Measurements from ENCODE around the gene HTR1D. TPM values are rescaled to one million over a fixed set of nuclear protein-coding genes. Genes with fewer than 3 reads are reported as not detected.
"Not testable (repeated sequence)": the region's sequence is repeated elsewhere in the genome, so short reads cannot be mapped to it uniquely, and the experiment has no call there.

The HTR1D gene
- total and polyA plus RNA-seq, 4 donors: 0.05 TPM; not detected in 3

- Histone ChIP-seq H3K4me1 (ENCODE audit: control insufficient read depth in 4 of 4, insufficient read depth in 4 of 4, low read length in 3 of 4) (no peaks in the 10 kb centered on the region), H3K9me3 (ENCODE audit: control insufficient read depth in 4 of 4, low read length in 3 of 4) (no peaks in the 10 kb centered on the region), H3K27ac (ENCODE audit: low read depth in 1 of 2, low read length in 2 of 2) (no peak overlapping the region), H3K27me3 (ENCODE audit: control insufficient read depth in 4 of 4, insufficient read depth in 4 of 4, low read length in 3 of 4) (no peaks in the 10 kb centered on the region), H3K4me3 (ENCODE audit: low read depth in 1 of 3, low read length in 3 of 3) (no peak overlapping the region), H3K36me3 (ENCODE audit: control insufficient read depth in 4 of 4, insufficient read depth in 3 of 4, low read depth in 1 of 4, low read length in 3 of 4) (no peaks in the 10 kb centered on the region), H3K9ac (ENCODE audit: low read depth in 1 of 2, low read length in 2 of 2) (no peak overlapping the region)
- 92% methylated on average over 2 of the region's 2 CpGs for WGBS
- DNase-seq (ENCODE audit: low spot score): no peak
- TF ChIP-seq GABPA (IDR thresholded peaks at IDR 0.05 in 1 of 2, conservative IDR thresholded peaks at IDR 0.05 in 1 of 2) (no peak), HNF4A (conservative IDR thresholded peaks at IDR 0.05) (no peak), RAD21 (IDR thresholded peaks at IDR 0.05) (no peak), EGR1 (IDR thresholded peaks at IDR 0.05; ENCODE audit: low read depth in 2 of 2) (no peak)
These were observed 10.5 kb upstream of the HTR1D start for GRCh38 chr1:23227806-23228205.

GRCh38 chr1:23224739-23225648 is 7.7 kb upstream of the HTR1D start:
- Histone ChIP-seq H3K9me3 (ENCODE audit: control insufficient read depth in 4 of 4, low read length in 3 of 4) (no peaks in the 10 kb centered on the region), H3K36me3 (ENCODE audit: control insufficient read depth in 4 of 4, insufficient read depth in 3 of 4, low read depth in 1 of 4, low read length in 3 of 4) (no peaks in the 10 kb centered on the region), H3K27me3 (ENCODE audit: control insufficient read depth in 4 of 4, insufficient read depth in 4 of 4, low read length in 3 of 4) (no peaks in the 10 kb centered on the region), H3K27ac (ENCODE audit: low read depth in 1 of 2, low read length in 2 of 2) (no peak overlapping the region), H3K9ac (ENCODE audit: low read depth in 1 of 2, low read length in 2 of 2) (no peak overlapping the region), H3K4me1 (ENCODE audit: control insufficient read depth in 4 of 4, insufficient read depth in 4 of 4, low read length in 3 of 4) (no peaks in the 10 kb centered on the region), H3K4me3 (ENCODE audit: low read depth in 1 of 3, low read length in 3 of 3) (no peak overlapping the region)
- WGBS: 67% methylated on average over 17 of the region's 17 CpGs
- TF ChIP-seq FOXA2 (IDR thresholded peaks at IDR 0.05) (no peak), NR2F2 (IDR thresholded peaks at IDR 0.05) (peak; percentile 30), RAD21 (IDR thresholded peaks at IDR 0.05) (peak in 1 of 2 donors; percentile 5)
- no peak for DNase-seq (ENCODE audit: low spot score)

GRCh38 chr1:23223963-23224362 is 6.7 kb upstream of the HTR1D start:
- H3K27me3 ChIP-seq (ENCODE audit: control insufficient read depth in 4 of 4, insufficient read depth in 4 of 4, low read length in 3 of 4); H3K9me3 ChIP-seq (ENCODE audit: control insufficient read depth in 4 of 4, low read length in 3 of 4); H3K4me1 ChIP-seq (ENCODE audit: control insufficient read depth in 4 of 4, insufficient read depth in 4 of 4, low read length in 3 of 4); H3K27ac ChIP-seq (ENCODE audit: low read depth in 1 of 2, low read length in 2 of 2); H3K36me3 ChIP-seq (ENCODE audit: control insufficient read depth in 4 of 4, insufficient read depth in 3 of 4, low read depth in 1 of 4, low read length in 3 of 4); DNase-seq (ENCODE audit: low spot score); H3K9ac ChIP-seq (ENCODE audit: low read depth in 1 of 2, low read length in 2 of 2); H3K4me3 ChIP-seq (ENCODE audit: low read depth in 1 of 3, low read length in 3 of 3): not testable (repeated sequence)
- WGBS: 90% methylated on average over 6 of the region's 6 CpGs

GRCh38 chr1:23223490-23223951 is 6.2 kb upstream of the HTR1D start:
- not testable (repeated sequence) for H3K36me3 ChIP-seq (ENCODE audit: control insufficient read depth in 4 of 4, insufficient read depth in 3 of 4, low read depth in 1 of 4, low read length in 3 of 4); H3K27me3 ChIP-seq (ENCODE audit: control insufficient read depth in 4 of 4, insufficient read depth in 4 of 4, low read length in 3 of 4); H3K9ac ChIP-seq (ENCODE audit: low read depth in 1 of 2, low read length in 2 of 2); DNase-seq (ENCODE audit: low spot score); H3K9me3 ChIP-seq (ENCODE audit: control insufficient read depth in 4 of 4, low read length in 3 of 4); H3K27ac ChIP-seq (ENCODE audit: low read depth in 1 of 2, low read length in 2 of 2); H3K4me3 ChIP-seq (ENCODE audit: low read depth in 1 of 3, low read length in 3 of 3); H3K4me1 ChIP-seq (ENCODE audit: control insufficient read depth in 4 of 4, insufficient read depth in 4 of 4, low read length in 3 of 4)
- 28% methylated on average over 1 of the region's 1 CpG for WGBS
- TF ChIP-seq HNF4A (conservative IDR thresholded peaks at IDR 0.05): peak in 1 of 2 donors; percentile 20

- no peak for TF ChIP-seq YY1 (IDR thresholded peaks at IDR 0.05)
- no peak for TF ChIP-seq RXRA (IDR thresholded peaks at IDR 0.05)
- TF ChIP-seq JUND (IDR thresholded peaks at IDR 0.05): no peak
- TF ChIP-seq RAD21 (IDR thresholded peaks at IDR 0.05): no peak
- TF ChIP-seq FOXA1 (IDR thresholded peaks at IDR 0.05): no peak
- TF ChIP-seq MAX (IDR thresholded peaks at IDR 0.05): no peak
- H3K4me3 ChIP-seq (ENCODE audit: low read depth in 1 of 3, low read length in 3 of 3): no peak overlapping the region
- H3K27me3 ChIP-seq (ENCODE audit: control insufficient read depth in 4 of 4, insufficient read depth in 4 of 4, low read length in 3 of 4): peaks cover 0 to 3% (median 0%) of the 10 kb centered on the region in 4 donors
- no peaks in the 10 kb centered on the region for H3K9me3 ChIP-seq (ENCODE audit: control insufficient read depth in 4 of 4, low read length in 3 of 4)
- no peaks in the 10 kb centered on the region for H3K36me3 ChIP-seq (ENCODE audit: control insufficient read depth in 4 of 4, insufficient read depth in 3 of 4, low read depth in 1 of 4, low read length in 3 of 4)
- no peaks in the 10 kb centered on the region for H3K4me1 ChIP-seq (ENCODE audit: control insufficient read depth in 4 of 4, insufficient read depth in 4 of 4, low read length in 3 of 4)
- H3K27ac ChIP-seq (ENCODE audit: low read depth in 1 of 2, low read length in 2 of 2): no peak overlapping the region
- 90% methylated on average over 3 of the region's 3 CpGs for WGBS
- no peak overlapping the region for H3K9ac ChIP-seq (ENCODE audit: low read depth in 1 of 2, low read length in 2 of 2)
- no peak for DNase-seq (ENCODE audit: low spot score)
These were observed 5.4 kb upstream of the HTR1D start for GRCh38 chr1:23222742-23223141.
